ENCODE results near the gene ADARB2. TPM values are rescaled to one million over a fixed set of nuclear protein-coding genes. Genes with fewer than 3 reads are reported as not detected.

ADARB2 gene
- total and polyA plus RNA-seq, 2 experiments from 2014 or later = 2.0 to 5.0 TPM

GRCh38 chr10:1256432-1256725, 480.9 kb downstream of the ADARB2 start:
- Mint-ChIP-seq H3K27ac (no peak overlapping the region), H3K36me3 (ENCODE audit: low read depth) (no peaks in the 10 kb centered on the region), H3K9me3 (peaks cover 2% of the 10 kb centered on the region; the same call in 2 of the 3 replicates), H3K27me3 (ENCODE audit: insufficient read depth, low read depth, poor library complexity) (no peaks in the 10 kb centered on the region), H3K4me3 (no peak overlapping the region), H3K4me1 (no peaks in the 10 kb centered on the region; the same call in 1 of the 3 replicates)
- no peaks in the 10 kb centered on the region for H3K79me2 ChIP-seq (replicated peaks; ENCODE audit: insufficient read depth)
- H3K36me3 ChIP-seq (ENCODE audit: insufficient read depth) = no peaks in the 10 kb centered on the region
- H2AFZ ChIP-seq = no peak overlapping the region
- no peaks in the 10 kb centered on the region for H3F3A ChIP-seq (replicated peaks; ENCODE audit: low read depth)
- no peak overlapping the region for H3K4me3 ChIP-seq
- no peaks in the 10 kb centered on the region for H3K4me1 ChIP-seq (ENCODE audit: insufficient read depth)
- no peaks in the 10 kb centered on the region for H4K20me1 ChIP-seq (replicated peaks; ENCODE audit: insufficient read depth)
- DNase-seq (ENCODE audit: low spot score) = no peak
- no peaks in the 10 kb centered on the region; the same call in 1 of the 2 replicates for H3K9me2 ChIP-seq (ENCODE audit: insufficient read depth)
- H3K27ac ChIP-seq (ENCODE audit: low read depth) = no peak overlapping the region
- H3K27me3 ChIP-seq (ENCODE audit: insufficient read depth) = no peaks in the 10 kb centered on the region
- ATAC-seq = no peak
- no peak for TF ChIP-seq ZNF331 (CRISPR knock-in tag; IDR thresholded peaks at IDR 0.05; ENCODE audit: low read depth)
- TF ChIP-seq NANOG (IDR thresholded peaks at IDR 0.05; ENCODE audit: borderline replicate concordance) = no peak
- TF ChIP-seq EZH2phosphoT487 (IDR thresholded peaks at IDR 0.05; ENCODE audit: unreplicated experiment) = no peak
- no peak for TF ChIP-seq ZNF114 (CRISPR knock-in tag; IDR thresholded peaks at IDR 0.05)
- TF ChIP-seq STAT1 (IDR thresholded peaks at IDR 0.05; ENCODE audit: unreplicated experiment) = no peak
- TF ChIP-seq REST (IDR thresholded peaks at IDR 0.05; ENCODE audit: unreplicated experiment) = no peak
- no peak for TF ChIP-seq POLR2AphosphoS5 (IDR thresholded peaks at IDR 0.05; ENCODE audit: low read depth)
- TF ChIP-seq JUNB (IDR thresholded peaks at IDR 0.05; ENCODE audit: unreplicated experiment) = no peak
- no peak for TF ChIP-seq ZNF462 (CRISPR knock-in tag; IDR thresholded peaks at IDR 0.05)
- TF ChIP-seq EZH2 (IDR thresholded peaks at IDR 0.05; ENCODE audit: low read depth, unreplicated experiment) = no peak
- no peak for TF ChIP-seq CREB1 (CRISPR knock-in tag; IDR thresholded peaks at IDR 0.05; ENCODE audit: low read depth)
- TF ChIP-seq CTCF (conservative IDR thresholded peaks at IDR 0.05; ENCODE audit: low read depth in 2 of 2) = no peak
- TF ChIP-seq, protein P1, sequence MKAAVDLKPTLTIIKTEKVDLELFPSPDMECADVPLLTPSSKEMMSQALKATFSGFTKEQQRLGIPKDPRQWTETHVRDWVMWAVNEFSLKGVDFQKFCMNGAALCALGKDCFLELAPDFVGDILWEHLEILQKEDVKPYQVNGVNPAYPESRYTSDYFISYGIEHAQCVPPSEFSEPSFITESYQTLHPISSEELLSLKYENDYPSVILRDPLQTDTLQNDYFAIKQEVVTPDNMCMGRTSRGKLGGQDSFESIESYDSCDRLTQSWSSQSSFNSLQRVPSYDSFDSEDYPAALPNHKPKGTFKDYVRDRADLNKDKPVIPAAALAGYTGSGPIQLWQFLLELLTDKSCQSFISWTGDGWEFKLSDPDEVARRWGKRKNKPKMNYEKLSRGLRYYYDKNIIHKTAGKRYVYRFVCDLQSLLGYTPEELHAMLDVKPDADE (IDR thresholded peaks at IDR 0.05) = no peak
- H3K4me2 ChIP-seq = no peak overlapping the region
